Ascending aorta (tissue), 2 donors: ENCODE results near the gene PROKR1. TPM values are rescaled to one million over a fixed set of nuclear protein-coding genes. Genes with fewer than 3 reads are reported as not detected.

Experiments used
- DNase-seq, 2 donors: peaks; one replicate each; pipeline ENCODE4 v3.0.0-alpha.2; 2019; ENCODE audit warnings: low spot score in 2 of 2
- H3K27ac ChIP-seq, 2 donors: fragments of 200-600 bp; sonication (generic); one replicate each; pipeline ENCODE4 v1.5.1; 2016 to 2017; ENCODE audit warnings: mild to moderate bottlenecking in 1 of 2
- H3K27me3 ChIP-seq: fragments of 200-600 bp; sonication (generic); one replicate; pipeline ENCODE4 v1.5.1; 2017
- H3K36me3 ChIP-seq, 2 donors: fragments of 200-600 bp; sonication (generic); one replicate each; pipeline ENCODE4 v1.5.1; 2016
- H3K4me1 ChIP-seq, 2 donors: fragments of 200-600 bp; sonication (generic); one replicate each; pipeline ENCODE4 v1.5.1; 2016 to 2017; ENCODE audit warnings: mild to moderate bottlenecking in 1 of 2
- H3K4me3 ChIP-seq, 2 donors: fragments of 200-600 bp; sonication (generic); one replicate each; pipeline ENCODE4 v1.5.1; 2016 to 2017; ENCODE audit warnings: mild to moderate bottlenecking in 1 of 2
- H3K9me3 ChIP-seq, 2 donors: fragments of 200-600 bp; sonication (generic); one replicate each; pipeline ENCODE4 v1.5.1; 2016
- intact Hi-C: fragments of 100-400 bp; cut with DNase I; formaldehyde crosslinking; loops from one replicate; pipeline ENCODE4 v1.15.1; 2023
- total RNA-seq: library from RNA; depleted of rRNA; stranded (reverse); fragments of >200 nt; gene quantifications from one replicate; pipeline ENCODE4 v1.1.0, GENCODE V29; 2016
- TF ChIP-seq, protein P1 (sequence below), 3 experiments: fragments of 200-600 bp in 2 of 3; fragments of 450-650 bp in 1 of 3; sonication (generic) in 2 of 3; IDR thresholded peaks; one replicate each; pipeline ENCODE4 v1.5.1; 2016 to 2019; ENCODE audit warnings: antibody characterized with exemption in 3 of 3, mild to moderate bottlenecking in 1 of 3, moderate library complexity in 1 of 3

PROKR1 gene
- total RNA-seq, 1 donor from 2014 or later = not detected

DNA sequence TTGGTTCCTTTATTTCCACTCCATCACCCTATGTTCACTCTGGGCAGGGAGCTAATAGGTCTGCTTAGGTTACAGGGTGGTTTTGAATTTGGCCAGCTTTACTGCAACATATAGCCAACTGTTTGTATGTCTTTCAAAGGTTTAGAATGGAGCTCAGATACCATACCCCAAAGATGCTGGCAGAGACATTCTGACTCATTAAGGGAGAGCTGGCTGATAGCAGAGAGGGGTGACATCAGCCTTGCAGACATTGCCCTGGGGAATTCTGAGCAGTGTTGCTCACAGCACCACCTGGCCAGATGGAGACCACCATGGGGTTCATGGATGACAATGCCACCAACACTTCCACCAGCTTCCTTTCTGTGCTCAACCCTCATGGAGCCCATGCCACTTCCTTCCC lies 2.1 kb downstream of the PROKR1 start:
- H3K27ac ChIP-seq = no peak overlapping the region
- no peaks in the 10 kb centered on the region for H3K9me3 ChIP-seq
- H3K36me3 ChIP-seq = no peaks in the 10 kb centered on the region
- intact Hi-C loops = no loop called here
- DNase-seq = no peak
- TF ChIP-seq, protein P1, sequence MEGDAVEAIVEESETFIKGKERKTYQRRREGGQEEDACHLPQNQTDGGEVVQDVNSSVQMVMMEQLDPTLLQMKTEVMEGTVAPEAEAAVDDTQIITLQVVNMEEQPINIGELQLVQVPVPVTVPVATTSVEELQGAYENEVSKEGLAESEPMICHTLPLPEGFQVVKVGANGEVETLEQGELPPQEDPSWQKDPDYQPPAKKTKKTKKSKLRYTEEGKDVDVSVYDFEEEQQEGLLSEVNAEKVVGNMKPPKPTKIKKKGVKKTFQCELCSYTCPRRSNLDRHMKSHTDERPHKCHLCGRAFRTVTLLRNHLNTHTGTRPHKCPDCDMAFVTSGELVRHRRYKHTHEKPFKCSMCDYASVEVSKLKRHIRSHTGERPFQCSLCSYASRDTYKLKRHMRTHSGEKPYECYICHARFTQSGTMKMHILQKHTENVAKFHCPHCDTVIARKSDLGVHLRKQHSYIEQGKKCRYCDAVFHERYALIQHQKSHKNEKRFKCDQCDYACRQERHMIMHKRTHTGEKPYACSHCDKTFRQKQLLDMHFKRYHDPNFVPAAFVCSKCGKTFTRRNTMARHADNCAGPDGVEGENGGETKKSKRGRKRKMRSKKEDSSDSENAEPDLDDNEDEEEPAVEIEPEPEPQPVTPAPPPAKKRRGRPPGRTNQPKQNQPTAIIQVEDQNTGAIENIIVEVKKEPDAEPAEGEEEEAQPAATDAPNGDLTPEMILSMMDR (IDR thresholded peaks at IDR 0.05) = no peak
- H3K4me3 ChIP-seq = no peak overlapping the region
- H3K4me1 ChIP-seq = no peaks in the 10 kb centered on the region
- no peaks in the 10 kb centered on the region for H3K27me3 ChIP-seq

DNA sequence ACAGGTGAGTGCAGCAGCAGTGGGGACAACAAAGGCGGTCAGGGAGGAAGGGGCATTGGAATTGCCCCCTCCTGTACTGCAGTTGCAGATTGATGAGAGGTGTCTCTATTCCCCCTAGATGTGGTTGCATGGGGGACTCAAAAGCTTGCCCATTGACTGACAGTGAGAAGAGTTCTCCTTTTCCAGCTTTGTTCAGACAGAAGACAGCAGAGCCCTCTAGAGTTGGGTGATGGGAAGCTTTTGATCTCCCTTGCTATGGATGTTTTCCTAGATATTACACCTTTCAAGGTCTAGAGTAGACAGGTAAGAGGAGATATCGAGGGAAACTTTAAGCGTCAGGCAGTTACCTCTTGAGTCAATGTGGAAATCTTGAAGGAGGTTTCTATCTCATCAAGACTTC lies 2.9 kb downstream of the PROKR1 start:
- Histone ChIP-seq H3K36me3 (no peaks in the 10 kb centered on the region), H3K27ac (no peak overlapping the region), H3K27me3 (no peaks in the 10 kb centered on the region), H3K4me3 (no peak overlapping the region), H3K9me3 (no peaks in the 10 kb centered on the region), H3K4me1 (no peaks in the 10 kb centered on the region)
- intact Hi-C loops = no loop called here
- no peak for DNase-seq
- TF ChIP-seq, protein P1 (IDR thresholded peaks at IDR 0.05) = no peak

DNA sequence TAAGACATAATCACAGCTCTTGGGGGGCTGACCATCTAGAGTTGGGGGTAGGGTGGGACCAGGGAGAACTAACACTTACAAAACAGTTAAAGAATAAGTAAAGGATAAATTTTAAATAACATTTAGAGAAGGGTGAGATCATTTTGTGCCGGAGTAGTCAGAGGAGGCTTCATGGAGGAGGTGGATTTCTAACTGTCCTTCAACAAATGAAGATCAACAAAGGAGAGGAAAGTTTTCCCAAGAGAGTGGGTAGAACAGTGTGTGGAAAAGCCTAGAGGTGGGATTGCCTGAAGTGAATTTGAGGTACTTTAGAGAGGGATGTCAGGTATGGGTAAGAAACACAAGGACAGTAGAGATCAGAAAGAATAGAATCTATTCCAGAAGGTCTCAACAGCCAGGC lies 7.3 kb downstream of the PROKR1 start:
- Histone ChIP-seq H3K9me3 (no peaks in the 10 kb centered on the region), H3K36me3 (no peaks in the 10 kb centered on the region), H3K4me1 (no peaks in the 10 kb centered on the region), H3K27ac (no peak overlapping the region), H3K27me3 (no peaks in the 10 kb centered on the region), H3K4me3 (no peak overlapping the region)
- DNase-seq = no peak
- TF ChIP-seq, protein P1 (IDR thresholded peaks at IDR 0.05) = no peak
- intact Hi-C loops = no loop called here

DNA sequence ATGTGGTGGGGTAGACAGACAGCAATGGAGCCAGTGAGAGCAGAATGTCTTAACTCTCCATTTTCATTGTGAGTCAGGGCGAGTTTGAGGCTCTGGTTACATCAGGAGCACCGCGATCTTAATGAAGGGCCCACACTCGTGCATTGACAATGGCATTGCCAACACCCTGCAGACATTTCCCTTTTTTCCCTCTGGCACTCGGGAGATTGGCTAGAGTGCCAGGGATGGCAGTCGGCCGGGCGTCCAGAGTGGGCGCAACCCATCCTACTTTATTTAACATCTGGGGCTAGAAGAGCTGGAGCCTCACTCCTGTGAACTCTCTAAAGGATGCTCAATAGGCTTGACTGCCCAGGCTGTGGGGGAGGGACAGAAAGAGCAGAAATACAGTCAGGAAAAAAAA lies 9.7 kb downstream of the PROKR1 start:
- TF ChIP-seq, protein P1 (IDR thresholded peaks at IDR 0.05) = no peak

DNA sequence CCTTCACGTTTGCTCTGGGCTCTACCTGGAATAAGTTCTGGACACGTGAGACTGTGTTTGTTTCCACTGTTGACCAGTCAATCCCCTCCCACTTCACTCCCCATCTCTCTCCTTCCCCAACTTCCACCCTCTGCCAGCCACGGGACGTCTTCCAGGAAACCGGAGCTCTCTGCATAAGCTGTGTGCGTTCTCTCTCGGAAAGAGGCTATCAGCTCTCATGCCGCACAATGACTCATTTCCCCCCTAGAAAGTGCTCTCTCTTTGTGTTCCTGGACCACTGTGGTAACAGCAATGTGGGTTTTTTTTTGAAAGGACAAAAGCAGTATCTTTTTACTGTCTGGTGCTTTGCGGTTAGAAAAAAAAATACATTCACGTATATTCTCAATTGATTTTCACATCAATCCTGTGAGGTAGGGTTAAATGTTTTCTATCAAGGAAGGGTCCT lies 10.2 kb downstream of the PROKR1 start:
- Histone ChIP-seq H3K4me3 (no peak overlapping the region), H3K4me1 (no peaks in the 10 kb centered on the region), H3K27ac (no peak overlapping the region), H3K36me3 (no peaks in the 10 kb centered on the region), H3K27me3 (no peaks in the 10 kb centered on the region), H3K9me3 (no peaks in the 10 kb centered on the region)
- TF ChIP-seq, protein P1 (IDR thresholded peaks at IDR 0.05) = no peak
- no peak for DNase-seq
- intact Hi-C loops = no loop called here

More for the DNA sequence above, 9.7 kb downstream of the PROKR1 start:
- Histone ChIP-seq H3K4me3 (no peak overlapping the region), H3K36me3 (no peaks in the 10 kb centered on the region), H3K27me3 (no peaks in the 10 kb centered on the region), H3K9me3 (no peaks in the 10 kb centered on the region), H3K4me1 (no peaks in the 10 kb centered on the region), H3K27ac (no peak overlapping the region)
- intact Hi-C loops = no loop called here
- DNase-seq = no peak

DNA sequence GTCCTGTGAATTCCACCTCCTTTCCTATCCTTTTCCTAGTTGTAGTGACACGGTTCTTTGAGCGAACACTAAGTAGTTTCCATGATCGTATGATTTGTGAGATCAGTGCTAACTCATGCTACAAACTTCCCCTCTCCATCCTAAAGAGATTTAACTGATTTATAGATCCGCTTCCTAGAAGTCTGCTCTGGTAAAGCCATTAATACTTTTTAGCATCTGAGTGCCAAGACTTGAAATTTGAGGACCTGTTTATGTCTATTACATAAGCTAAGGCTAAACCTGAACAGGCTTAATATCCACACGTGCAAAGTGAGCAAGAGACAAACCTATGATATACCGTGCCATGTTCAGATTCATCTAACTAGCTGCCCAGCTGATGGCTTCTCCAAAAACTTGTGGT lies 14.9 kb downstream of the PROKR1 start:
- H3K4me3 ChIP-seq = no peak overlapping the region
- TF ChIP-seq, protein P1 (IDR thresholded peaks at IDR 0.05) = no peak

More for the DNA sequence above, 14.9 kb downstream of the PROKR1 start:
- DNase-seq = no peak
- Histone ChIP-seq H3K27me3 (no peaks in the 10 kb centered on the region), H3K9me3 (no peaks in the 10 kb centered on the region), H3K27ac (no peak overlapping the region), H3K36me3 (no peaks in the 10 kb centered on the region), H3K4me1 (no peaks in the 10 kb centered on the region)
- intact Hi-C loops = no loop called here
